Urothelium cell line (cell line): ENCODE data around the gene KIAA1671.

Experiments used
- DNase-seq: peaks from one replicate; pipeline ENCODE4 v3.0.0; 2011; ENCODE audit warnings: low spot score, mixed read lengths
- FAIRE-seq: peaks from 2 replicates; lab custom pipeline; 2011; peaks lifted over from hg19 to GRCh38; lab: Jason Lieb, UNC

KIAA1671 gene

GRCh38 chr22:24950272-24950902, 2.1 kb upstream of the KIAA1671 start:
- FAIRE-seq (no peak), DNase-seq (peak; percentile 93)

GRCh38 chr22:24952837-24953383, 394 bp downstream of the KIAA1671 start:
- DNase-seq (peak; percentile 93), FAIRE-seq (no peak)

- DNase-seq = peak; percentile 60
- peak; percentile 32 for FAIRE-seq
These were observed 1.0 kb downstream of the KIAA1671 start for GRCh38 chr22:24953384-24954113.

- FAIRE-seq (no peak), DNase-seq (no peak)
These were observed 1.6 kb downstream of the KIAA1671 start for GRCh38 chr22:24954114-24954463.

- no peak for DNase-seq
These were observed 2.3 kb downstream of the KIAA1671 start for GRCh38 chr22:24954856-24955255.

GRCh38 chr22:24957043-24957442, 4.5 kb downstream of the KIAA1671 start:
- DNase-seq = no peak

More at GRCh38 chr22:24954856-24955255, 2.3 kb downstream of the KIAA1671 start:
- no peak for FAIRE-seq

GRCh38 chr22:24961217-24961844, 8.8 kb downstream of the KIAA1671 start:
- FAIRE-seq = peak; percentile 95
- no peak for DNase-seq

More at GRCh38 chr22:24957043-24957442, 4.5 kb downstream of the KIAA1671 start:
- FAIRE-seq = peak; percentile 91

- FAIRE-seq (peak; percentile 98), DNase-seq (no peak)
These were observed 9.6 kb downstream of the KIAA1671 start for GRCh38 chr22:24962094-24962493.

- DNase-seq (no peak), FAIRE-seq (no peak)
These were observed 10.3 kb downstream of the KIAA1671 start for GRCh38 chr22:24962835-24963234.

- DNase-seq (no peak), FAIRE-seq (no peak)
These were observed 11.9 kb downstream of the KIAA1671 start for GRCh38 chr22:24964441-24964840.

- DNase-seq (no peak), FAIRE-seq (peak; percentile 88)
These were observed 13.5 kb downstream of the KIAA1671 start for GRCh38 chr22:24965822-24966626.

- DNase-seq = peak; percentile 96
- FAIRE-seq = peak; percentile 99
These were observed 15.6 kb downstream of the KIAA1671 start for GRCh38 chr22:24968066-24968561.

GRCh38 chr22:24969560-24970301, 17.2 kb downstream of the KIAA1671 start:
- DNase-seq (no peak), FAIRE-seq (peak; percentile 96)

GRCh38 chr22:24972369-24972768, 19.9 kb downstream of the KIAA1671 start:
- FAIRE-seq = peak; percentile 99

GRCh38 chr22:24973872-24974271, 21.4 kb downstream of the KIAA1671 start:
- no peak for DNase-seq
- peak; percentile 35 for FAIRE-seq

More at GRCh38 chr22:24972369-24972768, 19.9 kb downstream of the KIAA1671 start:
- DNase-seq = no peak

GRCh38 chr22:24975125-24975640, 22.7 kb downstream of the KIAA1671 start:
- no peak for DNase-seq
- FAIRE-seq = peak; percentile 81

GRCh38 chr22:24975813-24976341, 23.4 kb downstream of the KIAA1671 start:
- FAIRE-seq (no peak), DNase-seq (no peak)

- DNase-seq (no peak), FAIRE-seq (peak; percentile 98)
These were observed 24.1 kb downstream of the KIAA1671 start for GRCh38 chr22:24976442-24977218.
